T-cell (primary cell): ENCODE results near the gene ZFHX3. TPM values are rescaled to one million over a fixed set of nuclear protein-coding genes. Genes with fewer than 3 reads are reported as not detected.

Source experiments
- ATAC-seq, 4 experiments: fragments of 200-7000 bp in 3 of 4; fragments of 150-1000 bp in 1 of 4; cut with Tn5 transposase; replicated peaks in 1 of 4; 1 replicate in 3 of 4; 2 replicates in 1 of 4; pipeline ENCODE4 v1.10.0; 2021; ENCODE audit warnings: moderate library complexity in 3 of 4, mild to moderate bottlenecking in 2 of 4, moderate number of reproducible peaks in 1 of 4
- CTCF ChIA-PET, 2 donors: fragments of 300-600 bp; sonication (Branson Sonifier 250); formaldehyde crosslinking; loops; one replicate each; lab custom pipeline; 2022; ENCODE audit warnings: antibody characterized with exemption in 2 of 2; lab: Charles Lee
- POLR2A ChIA-PET, 2 donors: fragments of 300-600 bp; sonication (Branson Sonifier 250); formaldehyde crosslinking; loops; one replicate each; lab custom pipeline; 2022; ENCODE audit warnings: antibody characterized with exemption in 2 of 2; lab: Charles Lee
- DNase-seq, 35 experiments: peaks; one replicate each; pipeline versions ENCODE4 v3.0.0 to v3.0.0-alpha.2; 2013 to 2023
- H3K27ac ChIP-seq: one replicate; pipeline ENCODE4 v1.5.1; 2013; ENCODE audit warnings: low read length
- H3K27me3 ChIP-seq, 2 experiments: replicated peaks in 1 of 2; 1 replicate in 1 of 2; 2 replicates in 1 of 2; pipeline versions ENCODE4 v1.6.1 to v1.7.0; 2013; ENCODE audit warnings: low read length in 1 of 2, mixed read lengths in 1 of 2; ENCODE audit not compliant: control insufficient read depth in 2 of 2, insufficient read depth in 2 of 2; ENCODE audit errors: extremely low read depth in 1 of 2
- H3K36me3 ChIP-seq, 2 donors: 1 replicate in 1 of 2; 2 replicates in 1 of 2; pipeline versions ENCODE4 v1.6.1 to v1.7.0; 2013; ENCODE audit warnings: low read length in 1 of 2; ENCODE audit not compliant: control insufficient read depth in 2 of 2, insufficient read depth in 1 of 2; ENCODE audit errors: extremely low read depth in 1 of 2
- H3K4me1 ChIP-seq, 2 experiments: 1 replicate in 1 of 2; 2 replicates in 1 of 2; pipeline versions ENCODE4 v1.6.1 to v1.7.0; 2013; ENCODE audit warnings: low read length in 2 of 2, mixed read lengths in 1 of 2; ENCODE audit not compliant: insufficient read depth in 2 of 2, control insufficient read depth in 1 of 2; ENCODE audit errors: extremely low read depth in 1 of 2
- H3K4me3 ChIP-seq, 2 donors: 1 replicate in 1 of 2; 2 replicates in 1 of 2; pipeline versions ENCODE4 v1.5.1 to v1.7.0; 2013; ENCODE audit warnings: mild to moderate bottlenecking in 2 of 2, low read length in 1 of 2, moderate library complexity in 1 of 2; ENCODE audit not compliant: control insufficient read depth in 1 of 2; ENCODE audit errors: extremely low read depth in 1 of 2
- H3K9me3 ChIP-seq: 2 replicates; pipeline ENCODE4 v1.7.0; 2013
- H3K27ac Mint-ChIP-seq, 2 donors: one replicate each; pipeline ENCODE4 v1.8.0; 2020 to 2021; ENCODE audit warnings: mild to moderate bottlenecking in 2 of 2, mixed read lengths in 2 of 2
- H3K27me3 Mint-ChIP-seq, 2 donors: one replicate each; pipeline ENCODE4 v1.8.0; 2021 to 2022; ENCODE audit warnings: mixed read lengths in 2 of 2
- H3K36me3 Mint-ChIP-seq: one replicate; pipeline ENCODE4 v1.8.0; 2021; ENCODE audit warnings: mixed read lengths
- H3K4me1 Mint-ChIP-seq, 3 donors: one replicate each; pipeline ENCODE4 v1.8.0; 2020 to 2022; ENCODE audit warnings: mixed read lengths in 3 of 3, mild to moderate bottlenecking in 1 of 3
- H3K4me3 Mint-ChIP-seq, 3 donors: one replicate each; pipeline ENCODE4 v1.8.0; 2020 to 2022; ENCODE audit warnings: mild to moderate bottlenecking in 3 of 3, mixed read lengths in 3 of 3, moderate library complexity in 3 of 3
- H3K9me3 Mint-ChIP-seq, 3 donors: one replicate each; pipeline ENCODE4 v1.8.0; 2020 to 2022; ENCODE audit warnings: mixed read lengths in 3 of 3
- WGBS: methylation state at CpG from one replicate; pipeline ENCODE4 v1.1.5; 2013; ENCODE audit warnings: missing lambda C conversion rate; ENCODE audit not compliant: insufficient coverage; 5-methylcytosine and 5-hydroxymethylcytosine counted together
- total RNA-seq, 35 experiments: library from RNA in 6 of 35; stranded (reverse) in 6 of 35; fragments of 120-200 nt in 1 of 35; gene quantifications; one replicate each; pipeline versions ENCODE4 v1.2.1 to v1.2.4 and lab custom pipeline; 2013 to 2026

The ZFHX3 gene
- total RNA-seq, 5 donors from 2014 or later (not counting 1 experiment from before 2014, with no cell fraction given), result 0.35 to 2.1 (median 1.0) TPM

GRCh38 chr16:72975809-72976437, 72.0 kb downstream of the ZFHX3 start:
- Mint-ChIP-seq H3K27ac (no peak overlapping the region), H3K4me3 (no peak overlapping the region), H3K27me3 (peaks cover 0 to 4% of the 10 kb centered on the region in 2 donors), H3K9me3 (no peaks in the 10 kb centered on the region), H3K36me3 (no peaks in the 10 kb centered on the region), H3K4me1 (peaks cover 0 to 1% (median 0%) of the 10 kb centered on the region in 3 donors)
- Histone ChIP-seq H3K27ac (no peak overlapping the region), H3K4me1 (no peaks in the 10 kb centered on the region), H3K9me3 (no peaks in the 10 kb centered on the region), H3K27me3 (no peaks in the 10 kb centered on the region), H3K36me3 (no peaks in the 10 kb centered on the region), H3K4me3 (no peak overlapping the region)
- no peak for ATAC-seq
- DNase-seq, result no peak
- ChIA-PET POLR2A (no interaction called here), CTCF (no interaction called here)
- 40% methylated on average over 1 of the region's 5 CpGs for whole genome bisulfite sequencing

- no peak overlapping the region for H3K27ac Mint-ChIP-seq
- ChIA-PET POLR2A (no interaction called here), CTCF (interaction anchor here in 1 of 2 donors (0.6 kb wide), 1 partner anchor 26 kb away, joined by 3 read pairs; no protein-coding TSS in a partner anchor)
- no peaks in the 10 kb centered on the region for H3K9me3 ChIP-seq
- H3K36me3 Mint-ChIP-seq, result no peaks in the 10 kb centered on the region
- no peaks in the 10 kb centered on the region for H3K36me3 ChIP-seq
- H3K4me1 Mint-ChIP-seq, result peaks cover 0 to 1% (median 0%) of the 10 kb centered on the region in 3 donors
- no peak overlapping the region for H3K27ac ChIP-seq
- no peak overlapping the region for H3K4me3 Mint-ChIP-seq
- no peaks in the 10 kb centered on the region for H3K27me3 ChIP-seq
- H3K4me1 ChIP-seq, result no peaks in the 10 kb centered on the region
- WGBS, result 85% methylated on average over 11 of the region's 13 CpGs
- H3K27me3 Mint-ChIP-seq, result peaks cover 0 to 4% of the 10 kb centered on the region in 2 donors
- no peak overlapping the region for H3K4me3 ChIP-seq
- DNase-seq, result no peak
- ATAC-seq, result no peak
- no peaks in the 10 kb centered on the region for H3K9me3 Mint-ChIP-seq
These were observed 73.7 kb downstream of the ZFHX3 start for GRCh38 chr16:72974142-72974769.

GRCh38 chr16:72972878-72973571, 74.9 kb downstream of the ZFHX3 start:
- Mint-ChIP-seq H3K9me3 (no peaks in the 10 kb centered on the region), H3K27me3 (peaks cover 0 to 4% of the 10 kb centered on the region in 2 donors), H3K36me3 (no peaks in the 10 kb centered on the region), H3K4me3 (no peak overlapping the region), H3K27ac (no peak overlapping the region), H3K4me1 (peaks cover 0 to 1% (median 0%) of the 10 kb centered on the region in 3 donors)
- Histone ChIP-seq H3K4me1 (no peaks in the 10 kb centered on the region), H3K27me3 (no peaks in the 10 kb centered on the region), H3K9me3 (no peaks in the 10 kb centered on the region), H3K4me3 (no peak overlapping the region), H3K36me3 (no peaks in the 10 kb centered on the region), H3K27ac (no peak overlapping the region)
- ATAC-seq (no peak), DNase-seq (no peak)
- CTCF ChIA-PET, result no interaction called here
- WGBS, result 87% methylated on average over 6 of the region's 7 CpGs
- POLR2A ChIA-PET, result no interaction called here

GRCh38 chr16:72971370-72971769, 76.6 kb downstream of the ZFHX3 start:
- Mint-ChIP-seq H3K4me1 (no peaks in the 10 kb centered on the region), H3K9me3 (no peaks in the 10 kb centered on the region), H3K4me3 (no peak overlapping the region), H3K36me3 (no peaks in the 10 kb centered on the region), H3K27me3 (peaks cover 0 to 4% of the 10 kb centered on the region in 2 donors), H3K27ac (no peak overlapping the region)
- H3K27ac ChIP-seq, result no peak overlapping the region
- no CpG with 5 or more reads among the region's 5 CpGs for WGBS
- H3K36me3 ChIP-seq, result no peaks in the 10 kb centered on the region
- no peaks in the 10 kb centered on the region for H3K4me1 ChIP-seq
- DNase-seq (no peak), ATAC-seq (no peak)
- ChIA-PET CTCF (interaction anchor here in 1 of 2 donors (0.7 kb wide), 1 partner anchor 24 kb away, joined by 3 read pairs; no protein-coding TSS in a partner anchor), POLR2A (no interaction called here)
- H3K9me3 ChIP-seq, result no peaks in the 10 kb centered on the region
- no peak overlapping the region for H3K4me3 ChIP-seq
- H3K27me3 ChIP-seq, result no peaks in the 10 kb centered on the region

GRCh38 chr16:72970656-72971055, 77.3 kb downstream of the ZFHX3 start:
- Histone ChIP-seq H3K4me3 (no peak overlapping the region), H3K36me3 (no peaks in the 10 kb centered on the region), H3K4me1 (no peaks in the 10 kb centered on the region), H3K27me3 (no peaks in the 10 kb centered on the region), H3K27ac (no peak overlapping the region), H3K9me3 (no peaks in the 10 kb centered on the region)
- WGBS, result 94% methylated on average over 2 of the region's 5 CpGs
- DNase-seq (no peak), ATAC-seq (no peak)
- H3K27ac Mint-ChIP-seq, result no peak overlapping the region
- no peaks in the 10 kb centered on the region for H3K9me3 Mint-ChIP-seq
- no peak overlapping the region for H3K4me3 Mint-ChIP-seq
- H3K4me1 Mint-ChIP-seq, result no peaks in the 10 kb centered on the region
- peaks cover 0 to 4% of the 10 kb centered on the region in 2 donors for H3K27me3 Mint-ChIP-seq
- CTCF ChIA-PET, result no interaction called here
- POLR2A ChIA-PET, result no interaction called here
- no peaks in the 10 kb centered on the region for H3K36me3 Mint-ChIP-seq

GRCh38 chr16:72969812-72970211, 78.1 kb downstream of the ZFHX3 start:
- Mint-ChIP-seq H3K9me3 (no peaks in the 10 kb centered on the region), H3K27ac (no peak overlapping the region), H3K27me3 (peaks cover 0 to 4% of the 10 kb centered on the region in 2 donors), H3K36me3 (no peaks in the 10 kb centered on the region), H3K4me3 (no peak overlapping the region), H3K4me1 (no peaks in the 10 kb centered on the region)
- Histone ChIP-seq H3K4me3 (no peak overlapping the region), H3K27me3 (no peaks in the 10 kb centered on the region), H3K36me3 (no peaks in the 10 kb centered on the region), H3K27ac (no peak overlapping the region), H3K4me1 (no peaks in the 10 kb centered on the region), H3K9me3 (no peaks in the 10 kb centered on the region)
- WGBS, result 86% methylated on average over 5 of the region's 9 CpGs
- ChIA-PET POLR2A (no interaction called here), CTCF (no interaction called here)
- DNase-seq, result no peak
- ATAC-seq, result no peak
